Activated CD4-positive, alpha-beta T cell treated with anti-CD3 and anti-CD28 coated beads for 24 hours (primary cell): ENCODE results near the gene KRCC1.
"Not testable (repeated sequence)": the region's sequence is repeated elsewhere in the genome, so short reads cannot be mapped to it uniquely, and the experiment has no call there.

Source experiments
- DNase-seq, 2 donors: peaks; one replicate each; pipeline ENCODE4 v3.0.0-alpha.2; 2020; ENCODE audit warnings: low read depth in 2 of 2

The KRCC1 gene

DNA sequence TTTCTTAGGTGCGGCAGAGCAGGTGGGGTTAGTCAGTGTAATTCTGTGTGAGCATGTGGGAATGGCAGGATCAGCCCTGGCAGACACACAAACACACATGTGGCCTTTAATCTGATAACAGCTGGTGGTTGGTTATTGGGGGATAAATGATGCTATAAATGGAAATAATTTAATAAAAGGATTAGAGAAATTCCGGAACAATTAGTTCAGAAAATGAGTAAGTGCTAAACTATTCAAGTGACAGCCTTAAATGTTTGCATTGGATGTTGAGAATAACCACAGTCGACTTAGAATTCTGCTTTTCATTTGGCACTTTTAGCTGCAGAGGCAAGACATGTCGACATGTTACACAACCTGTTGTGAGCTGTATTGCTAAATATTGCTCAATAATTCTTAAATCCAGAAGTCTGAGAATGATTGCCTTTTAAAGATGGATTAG lies 19.3 kb upstream of the KRCC1 start:
- no peak for DNase-seq

DNA sequence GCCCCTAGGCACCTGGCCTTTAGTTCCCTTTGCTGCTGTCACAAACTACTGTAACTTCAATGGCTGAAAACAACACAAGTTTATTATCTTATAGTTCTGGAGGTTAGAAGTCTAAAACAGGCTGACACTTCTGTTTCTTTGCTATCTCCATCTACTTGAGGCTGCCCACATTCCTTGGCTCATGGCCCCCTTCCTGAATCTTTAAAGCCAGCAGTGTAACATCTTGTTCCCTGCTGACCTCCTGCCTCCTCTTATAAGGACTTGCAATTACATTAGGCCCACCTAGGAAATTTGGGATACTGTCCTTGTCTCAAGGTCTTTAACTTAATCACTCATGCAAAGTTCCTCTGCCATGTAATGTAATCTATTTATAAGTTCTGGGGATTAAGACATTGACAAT lies 18.6 kb upstream of the KRCC1 start:
- DNase-seq: no peak

DNA sequence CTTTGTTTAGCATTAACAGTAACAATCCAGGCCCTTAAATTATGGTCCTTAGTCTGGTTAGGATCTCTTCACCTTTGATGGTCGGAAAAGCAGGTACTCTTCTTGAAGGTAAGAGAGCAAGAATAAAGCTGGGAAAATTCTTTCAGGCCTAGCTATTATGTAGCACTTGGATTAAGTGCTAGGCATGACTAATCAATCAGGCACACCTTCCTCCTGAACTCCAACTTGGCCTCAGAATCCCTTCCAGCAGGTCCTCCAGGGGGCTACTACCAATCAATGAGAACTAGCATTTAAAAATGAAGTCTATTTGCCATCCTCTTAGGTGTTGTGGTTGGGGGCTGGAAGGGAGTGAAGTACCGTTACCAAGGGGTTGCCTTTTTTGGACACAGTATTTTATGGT lies 15.8 kb upstream of the KRCC1 start:
- no peak for DNase-seq

DNA sequence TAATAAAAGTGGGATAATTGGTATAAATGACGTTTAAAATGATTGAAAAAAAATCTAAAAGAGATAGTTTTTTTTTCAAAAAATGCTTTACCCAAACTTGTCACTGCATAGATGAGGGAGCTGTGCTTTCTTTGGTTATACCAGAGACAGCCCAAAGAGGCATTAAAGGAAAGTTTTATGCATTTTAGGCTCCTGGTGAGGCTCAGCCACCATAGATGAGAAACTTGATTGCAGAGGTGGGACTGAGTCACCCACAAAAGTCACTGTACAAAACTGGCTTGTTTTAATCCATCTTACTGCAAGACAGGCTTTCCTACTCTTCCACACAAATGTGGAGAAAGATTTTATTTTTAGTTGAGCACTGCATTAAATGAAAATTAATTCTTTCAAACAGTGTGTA lies 14.5 kb upstream of the KRCC1 start:
- DNase-seq: no peak

DNA sequence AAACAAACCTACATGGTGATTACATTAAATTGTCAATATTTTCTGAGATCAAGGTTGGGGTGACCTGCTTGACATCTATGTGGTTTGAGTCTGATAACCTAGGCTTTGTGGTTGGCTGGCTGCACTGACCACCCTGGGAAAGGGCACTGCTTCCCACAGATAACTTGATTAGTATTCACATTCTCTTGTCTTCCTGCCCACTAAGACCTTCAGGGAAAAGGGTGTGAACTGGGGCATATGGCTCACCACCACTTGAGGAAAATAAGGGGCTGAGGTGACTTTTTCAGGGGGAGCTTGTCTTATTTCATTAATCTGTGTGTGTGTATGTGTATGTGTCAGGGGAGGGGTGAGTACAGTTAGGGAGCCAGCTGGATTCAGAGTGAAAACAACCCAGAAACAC lies 13.5 kb upstream of the KRCC1 start:
- DNase-seq: no peak

DNA sequence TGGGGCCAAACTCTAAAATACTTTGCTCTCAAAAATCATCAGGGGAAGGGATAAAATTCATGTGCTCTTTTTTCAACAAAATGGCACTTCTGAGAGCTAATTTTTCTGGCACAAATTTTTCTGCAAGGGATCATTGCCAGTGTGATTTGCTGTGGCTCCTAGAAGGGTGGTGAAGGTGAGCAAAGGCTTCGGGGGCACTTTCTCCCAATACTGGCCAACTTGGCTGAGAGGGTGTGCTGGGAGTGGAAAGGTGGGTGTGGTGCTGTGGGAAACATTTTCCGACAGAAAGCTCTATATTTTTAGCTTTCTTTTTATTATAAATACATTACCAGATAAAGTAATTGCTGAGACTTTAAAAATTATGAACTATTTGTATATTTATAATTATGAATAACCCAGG lies 12.5 kb upstream of the KRCC1 start:
- no peak for DNase-seq

DNA sequence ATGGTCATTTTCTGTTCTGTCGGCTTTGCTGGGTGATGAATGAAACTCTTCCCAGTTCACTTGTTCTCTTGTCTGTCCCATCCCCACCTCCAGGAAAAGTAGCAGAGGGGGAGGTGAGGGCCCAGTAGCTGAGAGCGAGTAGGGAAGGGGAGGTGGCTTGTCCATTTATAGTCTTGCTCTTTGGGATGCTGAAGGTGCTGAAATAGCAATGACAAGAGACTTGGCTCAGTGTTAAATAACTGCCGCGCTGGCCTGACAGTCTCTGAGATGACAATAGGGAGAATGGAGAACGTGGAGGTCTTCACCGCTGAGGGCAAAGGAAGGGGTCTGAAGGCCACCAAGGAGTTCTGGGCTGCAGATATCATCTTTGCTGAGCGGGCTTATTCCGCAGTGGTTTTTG lies 12.0 kb upstream of the KRCC1 start, which contains the start of gene SMYD1:
TSS of gene SMYD1 (plus strand) at position 228 of the 400 bp plus-strand sequence. CDS start at position 268, 40 bp downstream.
- DNase-seq: no peak

DNA sequence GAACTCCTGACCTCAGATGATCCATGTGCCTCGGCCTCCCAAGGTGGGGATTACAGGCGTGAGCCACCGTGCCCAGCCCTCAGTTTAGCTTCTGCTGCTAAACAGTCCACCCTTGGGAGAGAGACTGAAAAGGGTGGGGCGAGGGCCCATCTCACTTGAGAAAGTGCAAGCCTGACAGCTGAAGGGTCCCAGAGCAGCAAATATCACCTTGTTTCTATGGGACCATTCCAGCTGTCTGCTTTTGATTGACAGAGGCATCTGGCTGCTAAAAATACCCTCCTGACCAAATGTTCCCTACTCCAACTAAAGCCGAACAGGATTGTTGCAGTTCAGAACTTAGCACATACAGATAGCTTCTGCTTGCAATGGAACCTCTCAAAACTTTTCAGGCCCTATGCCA lies 11.6 kb upstream of the KRCC1 start:
- DNase-seq: no peak

DNA sequence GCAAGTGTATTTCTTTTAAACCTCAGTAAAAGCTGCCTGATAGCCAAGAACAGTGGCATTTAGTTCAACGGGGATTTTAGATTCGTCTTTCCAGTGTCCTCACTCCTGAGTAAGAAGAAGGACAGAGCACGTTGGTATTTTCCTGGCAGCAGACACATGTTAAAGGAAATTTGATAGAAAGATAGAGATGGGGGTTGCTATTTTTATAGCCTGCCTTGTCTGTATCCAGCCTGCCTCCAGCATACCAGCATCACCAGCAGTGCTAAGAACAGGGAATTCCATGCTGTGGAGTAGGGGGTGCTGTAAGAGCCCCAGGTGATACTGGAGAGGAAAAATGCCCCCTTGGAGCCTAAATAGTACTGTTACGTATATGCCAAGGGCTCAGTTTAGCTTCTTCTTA lies 11.0 kb upstream of the KRCC1 start:
- DNase-seq: no peak

DNA sequence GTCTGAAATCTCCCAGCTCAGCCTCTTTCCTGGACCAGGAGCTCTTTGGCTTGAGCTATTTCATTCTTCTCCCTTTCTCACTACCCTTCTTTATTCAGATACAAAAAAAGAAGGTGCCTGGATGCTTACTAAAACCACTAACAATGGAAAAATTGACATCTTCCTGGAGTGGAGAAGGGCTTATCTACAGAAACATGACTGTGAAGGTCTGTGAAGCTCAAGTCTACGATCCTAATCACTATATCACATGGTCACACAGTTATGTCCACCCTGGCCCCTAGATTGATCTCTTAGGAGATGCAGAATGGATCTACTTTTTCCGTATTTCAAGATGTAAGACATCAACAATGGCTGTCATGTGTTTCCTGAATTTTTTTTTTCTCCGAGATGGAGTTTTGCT lies 5.7 kb upstream of the KRCC1 start:
- DNase-seq: no peak

DNA sequence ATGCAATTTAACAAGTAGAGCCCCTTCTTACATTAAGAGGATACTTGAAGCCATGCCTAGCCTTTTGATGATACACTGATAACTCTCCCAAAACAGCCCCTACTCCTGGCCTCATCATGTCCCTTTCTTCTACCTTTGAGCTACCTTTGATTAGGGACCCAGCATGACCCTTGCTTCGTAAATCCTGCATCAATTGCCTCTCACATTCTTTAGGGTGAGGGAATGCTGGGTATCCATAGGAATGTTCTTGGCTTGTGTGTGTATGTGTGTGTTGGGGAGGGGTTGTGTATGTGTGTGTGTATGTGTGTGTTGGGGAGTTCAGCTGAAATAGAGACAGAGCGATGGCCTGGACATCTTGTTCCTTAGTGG lies 5.3 kb upstream of the KRCC1 start:
- no peak for DNase-seq

DNA sequence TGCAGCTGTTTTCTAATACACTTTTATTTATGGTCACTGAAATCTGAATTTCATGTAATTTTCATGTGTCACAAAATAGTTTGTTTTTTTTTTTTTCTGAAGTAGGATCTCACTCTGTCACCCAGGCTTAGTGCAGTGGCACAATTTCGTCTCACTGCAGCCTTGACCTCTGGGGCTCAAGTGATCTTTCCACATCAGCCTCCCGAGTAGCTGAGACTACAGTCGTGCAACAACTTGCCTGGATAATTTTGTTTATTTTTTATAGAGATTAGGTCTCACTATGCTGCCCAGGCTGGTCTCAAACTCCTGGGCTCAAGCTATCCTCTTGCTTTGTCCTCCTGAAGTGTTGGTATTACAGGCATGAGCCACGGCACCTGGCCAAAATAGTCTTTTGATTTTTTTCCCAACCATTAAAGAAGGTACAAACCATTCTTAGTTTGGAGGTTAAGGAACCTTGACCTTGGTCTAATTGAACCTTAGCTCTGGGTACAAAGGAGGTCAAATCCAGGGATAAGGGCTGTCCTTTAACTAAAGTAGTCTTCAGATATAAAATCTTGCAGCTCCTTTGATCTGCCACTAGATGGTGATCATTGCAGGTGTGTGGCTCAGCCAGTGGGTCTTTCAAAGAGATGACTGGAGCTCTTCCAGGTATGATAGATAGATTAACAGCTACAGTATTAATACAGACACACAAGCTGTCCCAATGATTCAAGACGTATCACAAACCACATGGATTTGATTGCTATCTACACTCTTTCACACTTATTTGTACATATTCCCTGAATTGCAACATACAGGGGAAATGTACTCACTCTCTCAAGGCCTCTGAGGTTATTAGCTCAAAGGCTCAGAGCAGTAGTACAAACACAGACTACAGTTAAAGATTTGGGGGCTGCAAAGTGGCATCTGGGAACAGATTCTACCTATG lies 4.7 kb upstream of the KRCC1 start:
- DNase-seq: no peak

DNA sequence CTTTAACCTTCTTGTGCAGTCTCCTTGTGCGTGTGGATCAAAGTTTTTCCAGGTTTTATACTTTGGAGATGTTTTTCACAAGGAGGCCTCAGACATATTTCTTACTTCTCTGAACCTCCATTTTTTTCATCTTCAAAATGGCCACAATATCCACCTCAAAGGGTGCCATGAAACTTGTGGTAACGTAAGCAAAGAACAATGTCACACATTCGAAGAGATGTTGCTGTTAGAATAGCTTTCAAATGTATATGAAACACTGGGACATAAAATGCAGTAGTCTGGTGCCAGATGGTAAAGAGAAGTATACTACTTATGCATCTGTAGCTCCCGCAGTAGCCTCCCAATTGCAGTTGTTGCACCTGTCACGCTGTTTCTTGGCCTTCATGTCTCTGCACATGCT lies 2.6 kb upstream of the KRCC1 start:
- no peak for DNase-seq

DNA sequence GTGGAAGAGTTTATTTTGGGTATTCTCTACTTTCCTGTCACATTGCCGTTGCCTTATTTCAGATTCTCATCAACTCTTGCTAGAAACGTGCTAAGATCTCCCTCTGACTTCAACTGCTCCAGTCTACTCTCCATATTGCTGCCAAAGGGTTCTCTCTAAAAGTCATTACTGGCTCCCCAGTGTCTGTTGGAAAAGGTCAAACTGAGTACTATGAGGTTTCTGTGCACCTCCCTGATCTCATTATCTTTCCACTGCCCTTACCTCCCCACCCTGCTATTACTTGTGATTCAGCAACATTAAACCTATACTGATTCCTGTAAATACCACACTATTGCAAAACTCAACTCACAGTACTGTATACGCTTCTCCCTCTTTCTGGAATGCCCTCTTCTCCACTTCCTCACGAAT lies 1.9 kb upstream of the KRCC1 start:
- no peak for DNase-seq

DNA sequence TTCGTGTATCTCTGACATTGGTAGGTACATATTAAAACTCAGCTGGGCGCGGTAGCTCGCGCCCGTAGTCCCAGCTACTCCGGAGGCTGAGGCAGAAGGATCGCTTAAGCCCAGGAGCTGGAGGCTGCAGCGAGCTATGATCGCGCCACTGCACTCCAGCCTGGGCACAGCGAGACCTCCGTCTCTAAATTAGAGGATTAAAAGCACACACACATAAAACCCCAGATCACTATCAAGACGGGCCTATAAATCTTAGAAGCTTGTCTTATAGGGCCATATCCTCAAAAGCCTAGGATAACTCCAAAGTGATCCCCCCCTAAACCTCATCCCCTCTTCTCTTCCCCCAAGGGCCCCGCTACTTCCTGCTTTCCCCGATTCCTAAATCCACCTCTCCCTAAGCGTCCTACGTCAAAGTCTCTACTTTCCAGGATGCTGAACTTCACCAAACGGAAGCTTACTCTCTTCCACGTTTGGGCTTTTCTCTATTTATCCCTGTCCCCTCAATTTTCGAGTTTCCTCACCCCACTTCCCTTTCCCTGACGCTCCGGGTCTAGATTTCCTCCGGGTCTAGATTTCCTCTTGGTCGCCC lies 707 bp downstream of the KRCC1 start:
- no peak for DNase-seq

DNA sequence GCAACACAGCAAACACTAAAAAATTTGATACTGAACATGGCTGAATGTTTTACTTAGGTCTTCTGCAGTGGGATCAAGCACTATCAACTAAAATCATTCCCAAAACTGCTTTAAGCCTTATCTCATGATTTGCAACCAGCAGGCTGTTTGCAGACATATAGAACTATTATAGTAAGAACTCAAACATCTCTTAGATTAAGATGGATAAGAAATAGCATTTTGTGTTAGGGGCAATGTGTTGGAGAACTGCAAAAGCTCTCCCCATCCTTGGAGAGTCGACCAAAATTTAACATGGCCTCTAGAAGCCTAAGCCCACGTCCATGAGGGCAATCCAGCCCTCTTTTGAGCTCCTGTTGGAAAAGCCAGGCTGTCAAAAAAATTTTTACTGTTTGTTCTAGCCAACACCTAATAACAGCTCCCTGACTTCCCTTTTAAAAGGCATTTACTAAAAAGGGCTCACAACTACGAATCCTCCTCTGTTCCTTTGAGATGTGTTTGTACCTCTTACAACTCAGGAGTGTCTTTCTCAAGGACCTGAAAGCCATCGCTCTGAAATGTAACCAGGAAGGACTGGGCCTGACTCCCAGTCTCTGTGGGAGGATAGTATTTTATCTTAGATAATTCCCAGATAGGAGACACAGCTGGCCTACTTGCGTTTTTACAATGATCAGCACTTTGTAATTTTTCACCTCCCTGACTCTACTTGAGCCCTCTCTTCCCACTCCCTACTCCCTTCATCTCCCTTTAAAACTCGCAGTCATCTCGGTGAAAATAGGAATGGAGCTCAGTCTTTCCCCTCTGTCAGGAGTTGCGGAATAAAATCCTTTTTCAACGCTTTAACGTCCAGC lies 1.4 kb downstream of the KRCC1 start:
- DNase-seq: no peak

DNA sequence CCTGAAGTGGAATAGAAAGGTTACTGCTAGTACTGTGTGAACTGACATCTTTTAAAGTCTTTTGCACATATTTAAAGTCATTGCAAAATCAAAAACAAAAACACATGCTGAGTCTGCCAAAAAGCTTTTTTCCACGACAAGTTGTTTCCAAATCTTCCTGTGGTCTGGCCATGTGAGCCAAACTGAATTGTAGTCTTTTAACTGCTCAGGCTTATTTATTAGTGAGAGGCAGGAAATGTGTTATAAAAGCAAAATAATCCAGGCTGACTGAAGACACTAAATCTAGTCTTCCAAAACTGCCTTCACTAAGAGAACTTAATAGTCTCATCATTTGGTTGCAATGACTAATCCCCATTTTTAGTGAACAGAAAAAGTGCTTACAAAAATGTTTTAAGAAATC lies 2.3 kb downstream of the KRCC1 start:
- no peak for DNase-seq

DNA sequence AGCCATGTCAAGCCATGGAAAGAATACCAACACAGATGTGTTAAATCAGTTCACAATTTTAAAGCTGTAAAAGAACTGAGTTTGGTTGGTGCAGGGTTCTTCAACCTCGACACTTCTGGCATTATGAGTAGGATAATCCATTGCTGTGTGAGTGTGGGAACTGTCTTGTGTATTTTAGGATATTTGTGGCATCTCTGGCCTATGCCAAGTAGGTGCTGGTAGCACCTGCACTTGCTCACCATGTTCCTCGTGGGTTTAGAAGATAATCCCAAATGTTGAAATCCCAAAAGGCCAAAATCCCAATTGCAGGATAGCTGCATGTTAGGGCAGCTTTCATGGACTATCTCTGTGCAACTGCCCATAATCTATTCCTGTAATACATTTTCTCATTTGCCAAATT lies 3.8 kb downstream of the KRCC1 start:
- DNase-seq: no peak

DNA sequence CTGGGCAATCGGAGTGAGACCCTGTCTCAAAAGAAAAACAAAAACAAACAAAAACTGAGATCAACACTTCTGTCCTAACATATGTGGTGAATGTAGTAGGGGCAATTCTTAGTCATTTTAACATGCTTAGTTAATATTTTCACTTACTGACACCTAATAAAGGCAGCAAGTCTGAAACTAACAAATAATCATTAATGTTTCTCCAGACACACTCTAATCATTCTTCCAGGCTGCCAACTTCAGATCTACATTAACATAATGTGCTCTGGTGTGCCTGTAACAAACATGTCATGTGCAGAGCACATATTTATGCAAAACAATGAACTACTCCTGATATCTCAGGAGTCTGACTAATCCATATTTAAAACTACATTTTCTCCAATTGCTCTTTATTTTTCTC lies 6.0 kb downstream of the KRCC1 start:
- DNase-seq: no peak

DNA sequence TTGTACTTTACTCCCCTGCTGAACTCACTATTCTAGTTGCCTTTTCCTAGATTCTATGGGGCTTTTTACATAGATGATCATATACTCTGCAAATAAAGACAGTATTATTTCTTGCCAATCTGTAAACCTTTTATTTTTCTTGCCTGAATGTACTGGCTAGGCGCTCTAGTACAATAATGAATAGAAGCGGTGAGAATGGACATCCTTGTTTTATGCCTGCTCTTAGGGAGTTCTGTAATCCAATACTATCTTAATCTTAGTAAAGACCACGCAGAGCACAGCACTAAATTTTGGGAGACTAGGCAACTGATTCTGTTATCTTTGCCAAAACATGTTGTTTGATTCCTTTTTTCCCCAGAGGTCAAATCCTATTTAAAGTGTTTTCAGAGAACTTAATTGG lies 7.0 kb downstream of the KRCC1 start:
- no peak for DNase-seq

DNA sequence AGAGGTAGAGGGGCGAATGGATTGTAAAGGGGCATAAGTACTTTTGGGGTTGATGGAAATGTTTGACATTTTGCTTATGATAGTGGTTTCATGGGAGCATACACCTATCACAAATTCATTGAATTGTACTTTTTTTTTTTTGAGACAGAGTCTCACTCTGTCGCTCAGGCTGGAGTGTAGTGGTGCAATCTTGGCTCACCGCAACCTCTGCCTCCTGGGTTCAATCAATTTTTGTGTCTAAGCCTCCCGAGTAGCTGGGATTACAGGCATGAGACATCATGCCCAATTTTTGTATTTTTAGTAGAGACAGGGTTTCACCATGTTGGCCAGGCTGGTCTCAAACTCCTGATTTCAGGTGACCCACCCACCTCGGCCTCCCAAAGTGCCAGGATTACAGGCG lies 10.0 kb downstream of the KRCC1 start:
- not testable (repeated sequence) for DNase-seq

DNA sequence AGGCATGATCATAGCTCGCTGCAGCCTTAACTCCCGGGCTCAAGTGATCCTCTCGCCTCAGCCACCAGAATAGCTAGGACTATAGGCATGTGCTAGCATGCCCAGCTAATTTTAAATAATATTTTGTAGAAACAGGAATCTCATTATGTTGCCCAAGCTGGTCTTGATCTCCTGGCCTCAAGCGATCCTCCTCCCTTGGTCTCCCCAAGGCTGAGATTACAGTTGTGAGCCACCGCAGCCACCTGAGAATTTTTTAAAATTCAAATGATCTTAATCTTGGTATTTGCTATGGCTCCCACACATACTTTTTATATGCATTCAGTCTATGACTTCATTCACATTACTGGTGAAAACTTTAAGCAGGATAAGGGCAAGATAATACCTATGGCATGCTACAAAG lies 13.1 kb downstream of the KRCC1 start:
- no peak for DNase-seq
